HG02571 (cell line): ENCODE measurements around the gene EVA1C.
"Not testable (repeated sequence)": the region's sequence is repeated elsewhere in the genome, so short reads cannot be mapped to it uniquely, and the experiment has no call there.

ENCODE experiments used
- ATAC-seq: cut with Tn5 transposase; IDR thresholded peaks from one replicate; pipeline ENCODE4 v1.9.1; 2021; ENCODE audit warnings: mild to moderate bottlenecking, moderate library complexity; ENCODE audit not compliant: unreplicated experiment

Gene EVA1C

DNA sequence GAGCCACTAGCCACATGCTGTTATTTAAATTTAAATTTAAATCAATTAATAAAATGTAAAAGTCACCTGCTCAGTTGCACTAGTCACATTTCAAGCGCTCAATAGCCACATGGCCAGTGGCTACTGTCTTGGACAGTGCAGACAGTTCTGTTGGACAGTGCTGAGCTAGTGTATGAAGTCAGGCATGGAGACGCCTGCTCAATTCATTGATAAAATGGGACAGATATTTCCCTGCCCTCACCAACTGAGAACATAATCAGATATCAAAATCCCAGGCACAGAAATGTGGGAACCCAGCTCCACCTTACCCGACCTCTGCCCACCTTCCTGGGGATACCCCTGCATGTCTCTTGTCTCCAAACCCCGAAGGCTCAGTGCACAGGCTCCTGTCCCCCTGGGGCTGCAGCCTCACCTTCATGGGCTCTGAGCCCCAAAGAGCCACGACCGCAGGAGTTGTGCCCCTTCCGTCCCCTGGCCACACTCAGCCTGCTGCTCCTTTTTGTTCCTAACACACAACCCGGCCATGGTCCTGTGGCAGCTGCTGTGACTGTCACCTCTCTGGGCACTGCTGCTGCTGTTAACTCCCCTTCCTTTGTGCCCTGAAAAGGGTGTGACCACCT is 109.3 kb downstream of the EVA1C start:
- no peak for ATAC-seq

- ATAC-seq, result no peak
Measured at GRCh38 chr21:32523463-32523862, 111.0 kb downstream of the EVA1C start.

- no peak for ATAC-seq
Measured at GRCh38 chr21:32523988-32524719, 111.6 kb downstream of the EVA1C start.

- no peak for ATAC-seq
Measured at GRCh38 chr21:32525282-32525681, 112.8 kb downstream of the EVA1C start.

DNA sequence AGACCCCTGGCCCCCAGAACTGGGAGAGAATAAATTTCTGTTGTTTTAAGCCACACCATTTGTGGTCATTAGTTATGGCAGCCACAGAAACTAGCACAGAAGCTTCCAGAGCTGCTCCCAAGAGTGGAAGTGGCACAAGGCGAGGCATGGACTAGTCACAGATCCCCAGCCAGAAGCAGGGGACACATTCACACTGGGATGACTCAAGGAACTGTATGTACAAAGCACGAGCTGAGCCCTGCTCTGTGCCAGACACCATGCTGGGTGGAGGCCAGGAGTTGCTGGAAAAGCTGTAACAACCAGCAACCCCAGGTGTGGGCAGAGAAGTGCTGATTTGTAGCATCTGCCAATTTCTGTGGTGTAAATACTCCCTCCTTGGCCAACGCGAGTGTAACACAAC is 117.2 kb downstream of the EVA1C start:
- no peak for ATAC-seq

- not testable (repeated sequence) for ATAC-seq
Measured at GRCh38 chr21:32530809-32531208, 118.3 kb downstream of the EVA1C start.

GRCh38 chr21:32531561-32531960 is 119.1 kb downstream of the EVA1C start:
- ATAC-seq, result not testable (repeated sequence)

- ATAC-seq, result no peak
Measured at GRCh38 chr21:32532636-32533035, 120.1 kb downstream of the EVA1C start.

GRCh38 chr21:32533053-32533452 is 120.5 kb downstream of the EVA1C start:
- no peak for ATAC-seq

DNA sequence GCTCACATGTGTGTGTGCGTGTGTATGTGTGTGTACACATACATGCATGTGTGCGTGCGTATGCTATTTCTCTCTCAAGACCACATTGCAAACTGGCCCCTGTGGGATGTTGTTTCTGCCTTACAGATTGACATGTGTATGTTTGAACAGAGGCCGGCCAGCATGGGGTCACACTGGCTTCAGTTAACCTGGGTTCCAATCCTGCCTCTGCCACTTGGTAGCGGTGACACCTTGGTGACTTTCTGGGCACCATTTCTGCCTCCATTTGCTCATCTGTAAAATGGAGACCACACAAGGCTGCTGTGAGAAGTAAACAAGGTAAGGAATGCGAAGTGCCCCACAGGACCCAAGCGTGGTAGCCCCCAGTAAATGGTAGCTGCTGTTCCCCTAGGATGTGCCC is 121.1 kb downstream of the EVA1C start:
- no peak for ATAC-seq

DNA sequence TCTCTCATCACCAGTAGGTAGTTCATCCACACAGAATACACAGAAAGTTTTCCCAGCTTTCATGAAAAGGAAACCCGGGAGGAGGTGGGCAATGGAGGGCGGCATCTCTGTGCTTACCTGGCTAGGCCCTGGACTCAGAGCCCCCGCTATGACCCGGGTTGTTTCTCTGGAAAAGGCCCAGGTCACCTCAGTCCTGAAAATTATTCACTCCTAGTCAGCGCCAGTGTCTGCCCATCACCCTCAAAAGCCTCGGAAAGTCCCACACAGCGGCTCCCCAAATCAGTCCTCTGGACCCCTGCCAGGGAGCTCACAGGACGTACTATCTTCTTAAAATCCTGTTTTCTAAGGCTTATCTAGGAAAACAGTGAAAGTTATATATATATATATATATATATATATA is 121.6 kb downstream of the EVA1C start:
- no peak for ATAC-seq

DNA sequence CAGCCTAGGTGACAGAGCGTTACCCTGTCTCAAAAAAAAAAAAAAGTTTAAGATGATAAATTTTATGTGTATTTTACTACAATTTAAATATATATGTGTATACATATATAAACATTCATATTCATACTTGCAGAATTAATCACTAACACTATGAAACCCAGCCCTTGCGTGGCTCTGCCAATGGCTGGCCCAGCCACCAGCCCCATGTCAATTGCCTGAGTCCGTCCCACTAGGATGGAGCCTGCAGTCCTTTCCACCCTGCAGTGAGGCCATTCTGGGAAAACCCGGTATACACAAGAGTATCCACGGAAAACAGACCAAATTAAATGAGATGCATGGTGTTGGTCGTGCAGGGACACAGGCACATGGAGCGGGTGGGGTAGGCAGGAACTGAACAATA is 123.1 kb downstream of the EVA1C start:
- ATAC-seq, result no peak

DNA sequence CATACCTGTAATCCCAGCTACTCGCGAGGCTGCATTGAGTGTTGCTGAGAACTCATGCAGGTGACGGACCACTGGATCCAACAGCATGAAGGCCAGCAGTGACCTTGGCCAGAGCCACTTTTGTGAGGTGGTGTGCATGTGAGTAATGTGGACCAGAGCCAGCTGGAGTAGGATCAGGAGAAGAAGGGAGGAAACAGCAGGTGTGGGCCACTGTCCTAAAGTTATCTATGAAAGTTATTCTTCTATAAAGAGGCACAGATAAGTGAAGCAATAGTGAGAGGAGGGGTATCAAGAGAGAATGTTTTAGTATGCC is 125.0 kb downstream of the EVA1C start:
- no peak for ATAC-seq

DNA sequence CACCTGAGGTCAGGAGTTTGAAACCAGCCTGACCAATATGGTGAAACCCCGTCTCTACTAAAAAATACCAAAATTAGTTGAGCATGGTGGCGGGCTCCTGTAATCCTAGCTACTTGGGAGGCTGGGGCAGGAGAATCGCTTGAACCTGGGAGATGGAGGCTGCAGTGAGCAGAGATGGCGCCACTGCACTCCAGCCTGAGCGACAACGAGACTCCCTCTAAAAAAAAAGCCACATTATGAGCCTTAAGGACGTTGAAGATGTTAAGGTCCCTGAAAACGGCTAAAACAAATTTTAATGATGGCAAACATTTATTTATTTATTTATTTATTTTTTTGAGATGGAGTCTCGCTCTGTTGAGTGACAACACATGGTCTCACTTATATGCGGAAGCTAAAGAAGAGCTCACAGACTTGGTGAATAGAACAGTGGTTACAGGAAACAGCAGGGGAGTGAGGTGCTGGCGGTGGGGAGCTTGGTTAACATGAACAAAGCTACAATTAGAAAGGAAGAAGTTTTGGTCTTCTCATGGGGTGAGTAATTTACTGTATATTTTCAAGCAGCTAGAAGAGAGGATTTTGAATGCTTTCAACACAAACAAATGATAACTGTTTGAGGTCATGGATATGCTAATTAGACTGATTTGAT is 125.8 kb downstream of the EVA1C start:
- ATAC-seq, result no peak

GRCh38 chr21:32539378-32539777 is 126.9 kb downstream of the EVA1C start:
- no peak for ATAC-seq

DNA sequence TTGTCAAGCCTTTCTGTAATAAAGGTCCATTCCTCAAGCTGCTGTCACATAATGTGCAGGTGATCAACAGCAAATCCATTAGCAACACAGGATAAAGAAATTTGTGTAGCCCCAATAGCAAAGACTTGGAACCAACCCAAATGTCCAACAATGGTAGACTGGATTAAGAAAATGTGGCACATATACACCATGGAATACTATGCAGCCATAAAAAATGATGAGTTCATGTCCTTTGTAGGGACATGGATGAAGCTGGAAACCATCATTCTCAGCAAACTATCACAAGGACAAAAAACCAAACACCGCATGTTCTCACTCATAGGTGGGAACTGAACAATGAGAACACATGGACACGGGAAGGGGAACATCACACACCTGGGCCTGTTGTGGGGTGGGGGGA is 130.6 kb downstream of the EVA1C start:
- ATAC-seq, result not testable (repeated sequence)

GRCh38 chr21:32543975-32544374 is 131.5 kb downstream of the EVA1C start:
- no peak for ATAC-seq

DNA sequence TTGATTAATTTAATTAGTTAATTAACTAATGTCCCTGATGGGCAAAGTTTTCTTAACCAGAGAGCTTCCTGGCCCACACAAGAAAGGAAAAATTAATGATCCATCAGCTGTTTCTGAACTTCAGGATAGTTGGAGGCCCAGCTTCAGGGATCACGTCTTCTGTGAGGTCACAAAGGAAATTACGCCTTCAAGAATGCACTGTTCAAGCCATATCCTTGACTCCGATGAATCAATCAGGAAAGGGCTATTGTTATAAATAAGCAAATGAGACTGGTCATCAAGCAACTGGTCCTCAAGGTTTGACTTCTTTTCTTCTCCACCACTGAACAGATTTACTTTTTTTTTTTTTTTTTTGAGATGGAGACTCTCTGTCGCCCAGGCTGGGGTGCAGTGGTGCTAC is 132.2 kb downstream of the EVA1C start:
- ATAC-seq, result no peak

- ATAC-seq, result no peak
Measured at GRCh38 chr21:32545948-32546441, 133.5 kb downstream of the EVA1C start.

DNA sequence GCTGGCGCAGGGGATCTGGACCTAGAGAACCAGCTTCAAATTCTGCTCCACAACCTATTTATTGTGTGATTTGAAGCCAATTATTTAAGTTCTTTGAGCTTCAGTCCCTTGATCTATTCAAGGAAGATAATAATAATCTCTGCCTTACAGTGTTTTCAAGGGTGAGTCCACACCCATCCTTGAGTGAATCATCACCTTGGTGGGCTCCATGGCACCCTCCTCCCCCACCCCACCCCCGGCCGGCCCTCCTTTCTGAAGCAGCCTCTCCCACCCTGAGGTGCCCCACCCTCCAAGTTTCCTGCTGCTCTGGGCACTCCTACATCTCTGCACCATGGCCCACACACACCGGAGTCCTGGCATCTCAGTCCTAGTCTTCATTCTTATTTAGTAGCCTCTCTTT is 134.5 kb downstream of the EVA1C start:
- ATAC-seq, result no peak

- ATAC-seq, result no peak
Measured at GRCh38 chr21:32548978-32549377, 136.5 kb downstream of the EVA1C start.

DNA sequence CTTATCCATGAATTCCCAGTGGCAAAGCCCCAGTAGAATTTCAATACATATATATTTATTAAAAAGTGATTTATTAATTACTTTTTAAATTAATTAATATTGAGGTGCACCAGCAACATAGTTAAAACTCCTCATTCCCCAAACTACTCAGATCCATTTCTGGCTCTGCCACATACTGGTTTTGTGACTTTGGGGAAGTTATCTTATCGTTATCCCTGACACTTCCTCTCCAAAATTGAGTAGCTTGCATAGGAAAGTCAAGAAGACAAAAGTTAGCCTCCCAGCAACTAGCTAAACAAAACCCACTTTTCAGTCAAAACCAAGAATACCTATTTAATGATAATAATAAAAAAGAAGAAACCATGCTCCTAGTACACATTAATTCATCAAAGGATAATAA is 136.9 kb downstream of the EVA1C start:
- no peak for ATAC-seq
